ENCODE results near the gene APBA3. TPM values are rescaled to one million over a fixed set of nuclear protein-coding genes. Genes with fewer than 3 reads are reported as not detected.

Gene APBA3
- total and polyA plus RNA-seq, 2 of the 4 experiments (the other 2 are of a cell fraction), result 9.5 to 18.4 TPM

- peak; percentile 27; the same call in 1 of the 2 replicates for TF ChIP-seq MAZ (IDR thresholded peaks at IDR 0.05; ENCODE audit: borderline replicate concordance, low read depth, low read length)
- no peak for TF ChIP-seq RCOR1 (IDR thresholded peaks at IDR 0.05; ENCODE audit: insufficient replicate concordance, low read length)
- no peak for TF ChIP-seq FOS (IDR thresholded peaks at IDR 0.05; ENCODE audit: low read depth, low read length)
Measured at GRCh38 chr19:3762501-3763459, 1.3 kb upstream of the APBA3 start, which contains the start of gene MRPL54 (continued).

GRCh38 chr19:3762130-3762473 is 610 bp upstream of the APBA3 start:
- peaks cover 3% of the 10 kb centered on the region; the same call in 1 of the 2 replicates for H3K9me1 ChIP-seq (ENCODE audit: insufficient read depth, low read length)
- intact Hi-C loops (cut with micrococcal nuclease), result no loop called here
- CTCF ChIA-PET, result interaction anchor here (0.7 kb wide), 1 partner anchor 101 kb away, joined by 3 read pairs; no protein-coding TSS in a partner anchor
- TF ChIP-seq BHLHE40 (IDR thresholded peaks at IDR 0.05; ENCODE audit: low read depth, low read length), result no peak
- no peak for TF ChIP-seq RCOR1 (IDR thresholded peaks at IDR 0.05; ENCODE audit: insufficient replicate concordance, low read length)
- TF ChIP-seq MXI1 (IDR thresholded peaks at IDR 0.05; ENCODE audit: borderline replicate concordance, low read depth, low read length), result no peak
- no peak for TF ChIP-seq RAD21 (IDR thresholded peaks at IDR 0.05; ENCODE audit: low read length)
- TF ChIP-seq CTCF (conservative IDR thresholded peaks at IDR 0.05; ENCODE audit: low read depth, low read length), result no peak
- TF ChIP-seq CEBPB (IDR thresholded peaks at IDR 0.05; ENCODE audit: low read depth, low read length), result no peak
- no peak for TF ChIP-seq USF2 (IDR thresholded peaks at IDR 0.05; ENCODE audit: low read depth, low read length)
- no peak for TF ChIP-seq POLR2A (IDR thresholded peaks at IDR 0.05; ENCODE audit: low read depth, low read length)
- TF ChIP-seq MAFK (IDR thresholded peaks at IDR 0.05; ENCODE audit: low read depth, low read length), result no peak
- no peak for TF ChIP-seq CHD1 (IDR thresholded peaks at IDR 0.05; ENCODE audit: low read depth, low read length)
- TF ChIP-seq FOS (IDR thresholded peaks at IDR 0.05; ENCODE audit: low read depth, low read length), result no peak
- no peak for TF ChIP-seq MAZ (IDR thresholded peaks at IDR 0.05; ENCODE audit: borderline replicate concordance, low read depth, low read length)

More at GRCh38 chr19:3762130-3762473, 610 bp upstream of the APBA3 start:
- no peak for DNase-seq
- Histone ChIP-seq H4K20me1 (ENCODE audit: insufficient read depth, low read length) (no peaks in the 10 kb centered on the region), H2BK15ac (ENCODE audit: low read depth, low read length) (0 out of 3 replicates have a peak overlapping the region, but pooled peaks have one; percentile 25), H2AFZ (replicated peaks; ENCODE audit: low read length, poor library complexity) (peak overlapping the region; percentile 99), H3K4ac (ENCODE audit: low read depth, low read length) (no peak overlapping the region; the same call in 1 of the 2 replicates), H3K4me2 (ENCODE audit: low read depth, low read length) (peak overlapping the region; percentile 24; the same call in 1 of the 2 replicates), H3K4me3 (ENCODE audit: insufficient read depth, low read depth, low read length) (no peak overlapping the region), H3K27ac (ENCODE audit: insufficient read depth, low read length) (no peak overlapping the region), H4K8ac (ENCODE audit: low read depth in 2 of 2, low read length in 2 of 2) (peak overlapping the region; percentile 80 to 91; a peak in 3 of 4 replicates), H4K91ac (ENCODE audit: insufficient read depth, low read depth, low read length) (no peak overlapping the region), H3K79me1 (ENCODE audit: low read depth in 1 of 2, low read length in 2 of 2) (peaks cover 18 to 39% of the 10 kb centered on the region in 2 experiments), H3K36me3 (ENCODE audit: control insufficient read depth, insufficient read depth, low read length) (peaks cover 13% of the 10 kb centered on the region; the same call in 1 of the 2 replicates), H3K18ac (ENCODE audit: low read depth, low read length) (no peak overlapping the region), H3K4me1 (ENCODE audit: control insufficient read depth, insufficient read depth, low read length) (peaks cover 2% of the 10 kb centered on the region; the same call in 1 of the 2 replicates), H3K14ac (replicated peaks; ENCODE audit: low read depth, low read length) (no peak overlapping the region), H2BK5ac (ENCODE audit: low read depth, low read length, poor library complexity, severe bottlenecking) (no peak overlapping the region), H3K9ac (ENCODE audit: low read depth, low read length) (no peak overlapping the region), H3K9me3 (ENCODE audit: control insufficient read depth, insufficient read depth, low read length) (no peaks in the 10 kb centered on the region), H2BK20ac (ENCODE audit: low read depth, low read length) (no peak overlapping the region), H2AK9ac (replicated peaks; ENCODE audit: low read depth, low read length, poor library complexity) (peak overlapping the region; percentile 98), H3K23ac (ENCODE audit: low read depth, low read length) (no peak overlapping the region), H3K27me3 (ENCODE audit: control insufficient read depth, insufficient read depth, low read length) (no peaks in the 10 kb centered on the region), H2AK5ac (ENCODE audit: low read depth, low read length) (peak overlapping the region; percentile 73; the same call in 1 of the 2 replicates), H2BK120ac (ENCODE audit: low read depth, low read length) (no peak overlapping the region), H4K5ac (ENCODE audit: low read depth, low read length) (peak overlapping the region; percentile 62; the same call in 1 of the 2 replicates), H3K56ac (ENCODE audit: extremely low read depth, insufficient read depth, low read length) (no peak overlapping the region)
- no CpG with 5 or more reads among the region's 1 CpG for WGBS, 2 experiments (ENCODE audit: extremely low coverage in 2 of 2, insufficient read length in 1 of 2)
- dilution Hi-C loops (cut with HindIII; ENCODE audit: low sequenced_read_pairs, unreplicated experiment), result no loop called here
- in situ Hi-C loops (cut with MboI; ENCODE audit: low sequenced_read_pairs), result no loop called here
- POLR2A ChIA-PET (ENCODE audit: unreplicated experiment), result interaction anchor here (1.3 kb wide), 1 partner anchor 24 kb away, joined by 4 read pairs; no protein-coding TSS in a partner anchor
- no peak for ATAC-seq (ENCODE audit: low read depth)
- no TSS peak for BruUV-seq (replicated peaks)
